IMR-90 (cell line): Measurements from ENCODE around the gene CCNI. TPM values are rescaled to one million over a fixed set of nuclear protein-coding genes. Genes with fewer than 3 reads are reported as not detected.

Experiments
- ATAC-seq: fragments of 200-7000 bp; cut with Tn5 transposase; 2 replicates; pipeline ENCODE4 v1.9.1; 2020; ENCODE audit warnings: low read depth, mild to moderate bottlenecking, moderate library complexity
- BruUV-seq: library from RNA; stranded (reverse); fragments of 400-500 nt; replicated peaks from 2 replicates; lab custom pipeline; 2021; lab: Mats Ljungman, UMichigan
- CTCF ChIA-PET: fragments of 300-600 bp; formaldehyde crosslinking; extraction: SDS; loops from one replicate; lab custom pipeline; 2021; ENCODE audit warnings: antibody characterized with exemption; lab: Yijun Ruan, JAX
- POLR2A ChIA-PET: fragments of 300-600 bp; sonication (Branson Sonifier 250); formaldehyde crosslinking; loops from one replicate; lab custom pipeline; 2022; ENCODE audit warnings: antibody characterized with exemption; ENCODE audit not compliant: unreplicated experiment; lab: Charles Lee
- DNase-seq: peaks from one replicate; pipeline ENCODE4 v3.0.0; 2013
- H2AFZ ChIP-seq: replicated peaks from 2 replicates; pipeline ENCODE3; 2013; ENCODE audit warnings: low read length, mild to moderate bottlenecking; ENCODE audit not compliant: poor library complexity
- H2AK5ac ChIP-seq: 2 replicates; pipeline ENCODE4 v1.6.1; 2013; ENCODE audit warnings: low read depth, low read length, inconsistent platforms
- H2AK9ac ChIP-seq: replicated peaks from 2 replicates; pipeline ENCODE3; 2013; ENCODE audit warnings: mild to moderate bottlenecking, low read depth, low read length, moderate library complexity; ENCODE audit not compliant: poor library complexity
- H2BK120ac ChIP-seq: 2 replicates; pipeline ENCODE4 v1.6.1; 2013; ENCODE audit warnings: low read depth, low read length, inconsistent platforms
- H2BK15ac ChIP-seq: 3 replicates; pipeline ENCODE4 v1.6.1; 2013; ENCODE audit warnings: low read depth, low read length, inconsistent platforms
- H2BK20ac ChIP-seq: 2 replicates; pipeline ENCODE4 v1.6.1; 2013; ENCODE audit warnings: low read depth, mild to moderate bottlenecking, inconsistent platforms, low read length, moderate library complexity
- H2BK5ac ChIP-seq: 2 replicates; pipeline ENCODE4 v1.6.1; 2013; ENCODE audit warnings: mild to moderate bottlenecking, low read depth, low read length, inconsistent platforms; ENCODE audit not compliant: poor library complexity, severe bottlenecking
- H3K14ac ChIP-seq: replicated peaks from 2 replicates; pipeline ENCODE4 v1.6.1; 2013; ENCODE audit warnings: low read depth, low read length, inconsistent platforms
- H3K18ac ChIP-seq: 2 replicates; pipeline ENCODE4 v1.6.1; 2013; ENCODE audit warnings: low read depth, low read length, control low read depth
- H3K23ac ChIP-seq: 2 replicates; pipeline ENCODE4 v1.6.1; 2013; ENCODE audit warnings: low read depth, low read length, inconsistent platforms
- H3K27ac ChIP-seq: 2 replicates; pipeline ENCODE4 v1.5.1; 2013; ENCODE audit warnings: mild to moderate bottlenecking, control low read depth, low read length; ENCODE audit not compliant: insufficient read depth
- H3K27me3 ChIP-seq: 2 replicates; pipeline ENCODE4 v1.6.1; 2013; ENCODE audit warnings: low read length; ENCODE audit not compliant: control insufficient read depth, insufficient read depth
- H3K36me3 ChIP-seq: 2 replicates; pipeline ENCODE4 v1.6.1; 2013; ENCODE audit warnings: low read length, mixed read lengths; ENCODE audit not compliant: control insufficient read depth, insufficient read depth
- H3K4ac ChIP-seq: 2 replicates; pipeline ENCODE4 v1.6.1; 2013; ENCODE audit warnings: low read depth, low read length, inconsistent platforms
- H3K4me1 ChIP-seq: 2 replicates; pipeline ENCODE4 v1.6.1; 2013; ENCODE audit warnings: low read length, mixed read lengths; ENCODE audit not compliant: control insufficient read depth, insufficient read depth
- H3K4me2 ChIP-seq: 2 replicates; pipeline ENCODE4 v1.6.1; 2013; ENCODE audit warnings: low read depth, mild to moderate bottlenecking, control low read depth, low read length, moderate library complexity
- H3K4me3 ChIP-seq: 2 replicates; pipeline ENCODE4 v1.5.1; 2013; ENCODE audit warnings: low read depth, mild to moderate bottlenecking, control low read depth, low read length, moderate library complexity; ENCODE audit not compliant: insufficient read depth
- H3K56ac ChIP-seq: 2 replicates; pipeline ENCODE4 v1.6.1; 2013; ENCODE audit warnings: low read length, inconsistent platforms; ENCODE audit not compliant: insufficient read depth; ENCODE audit errors: extremely low read depth
- H3K79me1 ChIP-seq, 2 experiments: 2 replicates each; pipeline ENCODE4 v1.6.1; 2013; ENCODE audit warnings: low read length in 2 of 2, inconsistent platforms in 1 of 2, low read depth in 1 of 2
- H3K9ac ChIP-seq: 2 replicates; pipeline ENCODE4 v1.6.1; 2013; ENCODE audit warnings: low read depth, low read length, control low read depth
- H3K9me1 ChIP-seq: 2 replicates; pipeline ENCODE4 v1.6.1; 2013; ENCODE audit warnings: low read length, inconsistent platforms; ENCODE audit not compliant: insufficient read depth
- H3K9me3 ChIP-seq: 2 replicates; pipeline ENCODE4 v1.6.1; 2013; ENCODE audit warnings: low read length; ENCODE audit not compliant: control insufficient read depth, insufficient read depth
- H4K20me1 ChIP-seq: 2 replicates; pipeline ENCODE4 v1.6.1; 2013; ENCODE audit warnings: low read length, inconsistent platforms; ENCODE audit not compliant: insufficient read depth
- H4K5ac ChIP-seq: 2 replicates; pipeline ENCODE4 v1.6.1; 2013; ENCODE audit warnings: mild to moderate bottlenecking, low read depth, low read length, control low read depth
- H4K8ac ChIP-seq, 2 experiments: 2 replicates each; pipeline ENCODE4 v1.6.1; 2013; ENCODE audit warnings: low read depth in 2 of 2, low read length in 2 of 2, control low read depth in 1 of 2, inconsistent platforms in 1 of 2
- H4K91ac ChIP-seq: 2 replicates; pipeline ENCODE4 v1.6.1; 2013; ENCODE audit warnings: low read depth, low read length, inconsistent platforms; ENCODE audit not compliant: insufficient read depth
- CEBPB ChIP-seq: IDR thresholded peaks from 2 replicates; pipeline ENCODE4 v1.6.1; 2012; ENCODE audit warnings: low read depth, low read length, improper control_type of control experiment
- CHD1 ChIP-seq: IDR thresholded peaks from 2 replicates; pipeline ENCODE4 v1.6.1; 2012; ENCODE audit warnings: low read depth, low read length, improper control_type of control experiment
- MAFK ChIP-seq: IDR thresholded peaks from 2 replicates; pipeline ENCODE4 v1.6.1; 2012; ENCODE audit warnings: low read depth, low read length, improper control_type of control experiment
- MAZ ChIP-seq: IDR thresholded peaks from 2 replicates; pipeline ENCODE4 v1.6.1; 2012; ENCODE audit warnings: low read depth, mild to moderate bottlenecking, low read length, improper control_type of control experiment, moderate library complexity, borderline replicate concordance
- WGBS, 2 experiments: methylation state at CpG; one replicate each; pipeline versions ENCODE4 v1.1.5 to v1.1.7; 2013; ENCODE audit warnings: missing lambda C conversion rate in 2 of 2; ENCODE audit not compliant: insufficient read length in 1 of 2; ENCODE audit errors: extremely low coverage in 2 of 2; 5-methylcytosine and 5-hydroxymethylcytosine counted together
- dilution Hi-C: fragments of 300-500 bp; cut with HindIII; formaldehyde crosslinking; loops from one replicate; pipeline ENCODE4 v1.14.3; 2018; ENCODE audit warnings: low sequenced_read_pairs; ENCODE audit not compliant: unreplicated experiment
- in situ Hi-C: fragments of 300-500 bp; cut with MboI; formaldehyde crosslinking; loops from 3 replicates; pipeline ENCODE4 v1.14.3; 2019; ENCODE audit warnings: low sequenced_read_pairs, inconsistent platforms, mixed read lengths
- intact Hi-C: fragments of 100-400 bp; cut with micrococcal nuclease; formaldehyde crosslinking; loops from 2 replicates; pipeline ENCODE4 v1.10.0; 2022
- polyA plus RNA-seq, 3 experiments: library from polyadenylated mRNA; depleted of rRNA; stranded (reverse); fragments of >200 nt; gene quantifications; 2 replicates each; pipeline ENCODE4 v1.2.3, GENCODE V29; 2012; ENCODE audit warnings: low replicate concordance in 1 of 3
- total RNA-seq: library from RNA; depleted of rRNA; stranded (reverse); fragments of >200 nt; gene quantifications from 2 replicates; pipeline ENCODE4 v1.2.3, GENCODE V29; 2012

CCNI gene
- total and polyA plus RNA-seq, 2 of the 4 experiments (the other 2 are of a cell fraction), result 70.1 to 100 TPM

- TF ChIP-seq CHD1, result no peak
Observed at GRCh38 chr4:77009511-77010115, 66.2 kb downstream of the CCNI start (continued).

DNA sequence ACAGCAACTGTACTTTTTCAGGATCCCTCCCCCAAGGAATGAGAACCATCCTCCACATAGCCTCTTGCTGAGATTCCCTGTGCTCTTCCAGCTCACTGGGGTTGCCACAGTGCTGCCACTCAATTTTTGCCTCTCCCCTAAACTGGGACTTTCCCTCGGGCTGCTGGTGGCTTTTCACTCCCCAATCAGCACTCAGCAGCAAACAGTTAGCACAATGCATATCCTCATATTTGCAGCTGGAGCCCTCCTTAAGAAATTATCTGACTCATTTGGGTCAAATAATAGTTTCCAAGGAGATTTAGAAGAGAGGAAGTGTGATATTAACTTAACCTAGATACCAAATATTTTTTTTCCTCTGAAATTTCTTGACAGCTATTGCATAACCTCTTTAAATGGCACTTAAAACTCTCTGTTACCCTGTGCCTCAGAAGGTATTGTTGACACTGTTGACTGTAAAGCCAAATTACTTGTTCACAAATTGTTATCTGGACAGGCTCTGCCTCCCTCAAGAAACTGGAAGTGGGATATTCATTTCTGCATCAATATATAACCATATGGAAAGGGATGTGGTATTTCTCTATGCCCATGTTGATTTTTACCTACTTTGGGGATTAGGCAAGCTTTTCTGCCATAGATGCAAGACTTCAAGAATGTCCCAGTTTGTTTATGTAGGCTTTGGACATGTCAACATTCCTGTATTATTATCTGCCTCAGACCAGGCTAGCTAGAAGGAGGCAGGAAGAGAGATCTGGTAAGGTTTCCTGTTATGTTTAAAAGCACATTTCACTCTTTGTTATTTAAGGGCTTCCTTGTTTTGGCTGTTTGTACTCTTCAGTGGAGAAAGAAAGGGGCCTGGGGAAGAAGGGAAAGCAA lies 68.2 kb downstream of the CCNI start:
- 0 out of 3 replicates have a peak overlapping the region, but pooled peaks have one; percentile 22 for H2BK15ac ChIP-seq
- peak overlapping the region; percentile 83 for H4K5ac ChIP-seq
- peak overlapping the region; percentile 75 for H2BK120ac ChIP-seq
- H4K8ac ChIP-seq, result peak overlapping the region in 1 of 2 experiments; percentile 56; a peak in 2 of 4 replicates
- H2AFZ ChIP-seq, result peak overlapping the region; percentile 37
- no peaks in the 10 kb centered on the region for H3K27me3 ChIP-seq
- H3K36me3 ChIP-seq, result peaks cover 35% of the 10 kb centered on the region
- H4K91ac ChIP-seq, result peak overlapping the region; percentile 35; the same call in 1 of the 2 replicates
- ATAC-seq (peak; percentile 61), DNase-seq (peak; percentile 83)
- ChIA-PET CTCF (no interaction called here), POLR2A (interaction anchor here (1.2 kb wide), 1 partner anchor 56 kb away, joined by 3 read pairs; no protein-coding TSS in a partner anchor)
- no peak overlapping the region for H3K4me3 ChIP-seq
- in situ Hi-C loops (no loop called here), dilution Hi-C loops (no loop called here), intact Hi-C loops (no loop called here)
- H3K4me1 ChIP-seq, result peaks cover 34% of the 10 kb centered on the region
- H2BK5ac ChIP-seq, result peak overlapping the region; percentile 93
- peak overlapping the region; percentile 71; the same call in 1 of the 2 replicates for H2AK5ac ChIP-seq
- H3K56ac ChIP-seq, result peak overlapping the region; percentile 37
- peak overlapping the region; percentile 69 for H3K14ac ChIP-seq
- peak overlapping the region; percentile 78 for H2BK20ac ChIP-seq
- H3K18ac ChIP-seq, result peak overlapping the region; percentile 85
- peak overlapping the region; percentile 94 for H3K27ac ChIP-seq
- BruUV-seq, result no TSS peak
- peaks cover 29% of the 10 kb centered on the region for H4K20me1 ChIP-seq
- H2AK9ac ChIP-seq, result no peak overlapping the region
- H3K9me3 ChIP-seq, result no peaks in the 10 kb centered on the region
- WGBS, 2 experiments, result no CpG with 5 or more reads among the region's 1 CpG
- H3K9ac ChIP-seq, result peak overlapping the region; percentile 34; the same call in 1 of the 2 replicates
- H3K9me1 ChIP-seq, result peaks cover 24% of the 10 kb centered on the region
- peak; percentile 18; the same call in 1 of the 2 replicates for TF ChIP-seq MAFK
- no peak for TF ChIP-seq MAZ
- TF ChIP-seq CEBPB, result peak; percentile 85
- H3K79me1 ChIP-seq, result peaks cover 34 to 75% of the 10 kb centered on the region in 2 experiments
- peak overlapping the region; percentile 84 for H3K4ac ChIP-seq
- peak overlapping the region; percentile 66; the same call in 1 of the 2 replicates for H3K23ac ChIP-seq
- H3K4me2 ChIP-seq, result peak overlapping the region; percentile 57; the same call in 1 of the 2 replicates
